Measurements from ENCODE around the gene PDE1A.

- TF ChIP-seq, protein P1, sequence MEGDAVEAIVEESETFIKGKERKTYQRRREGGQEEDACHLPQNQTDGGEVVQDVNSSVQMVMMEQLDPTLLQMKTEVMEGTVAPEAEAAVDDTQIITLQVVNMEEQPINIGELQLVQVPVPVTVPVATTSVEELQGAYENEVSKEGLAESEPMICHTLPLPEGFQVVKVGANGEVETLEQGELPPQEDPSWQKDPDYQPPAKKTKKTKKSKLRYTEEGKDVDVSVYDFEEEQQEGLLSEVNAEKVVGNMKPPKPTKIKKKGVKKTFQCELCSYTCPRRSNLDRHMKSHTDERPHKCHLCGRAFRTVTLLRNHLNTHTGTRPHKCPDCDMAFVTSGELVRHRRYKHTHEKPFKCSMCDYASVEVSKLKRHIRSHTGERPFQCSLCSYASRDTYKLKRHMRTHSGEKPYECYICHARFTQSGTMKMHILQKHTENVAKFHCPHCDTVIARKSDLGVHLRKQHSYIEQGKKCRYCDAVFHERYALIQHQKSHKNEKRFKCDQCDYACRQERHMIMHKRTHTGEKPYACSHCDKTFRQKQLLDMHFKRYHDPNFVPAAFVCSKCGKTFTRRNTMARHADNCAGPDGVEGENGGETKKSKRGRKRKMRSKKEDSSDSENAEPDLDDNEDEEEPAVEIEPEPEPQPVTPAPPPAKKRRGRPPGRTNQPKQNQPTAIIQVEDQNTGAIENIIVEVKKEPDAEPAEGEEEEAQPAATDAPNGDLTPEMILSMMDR (conservative IDR thresholded peaks at IDR 0.05; ENCODE audit: low read length) = no peak
- no peak for TF ChIP-seq EZH2phosphoT487 (IDR thresholded peaks at IDR 0.05; ENCODE audit: borderline replicate concordance)
These were observed 196.3 kb downstream of the PDE1A start for GRCh38 chr2:182230561-182230960.

Measured in Loucy (cell line).